Osteoblast (primary cell): ENCODE data around the gene UST. TPM values are rescaled to one million over a fixed set of nuclear protein-coding genes. Genes with fewer than 3 reads are reported as not detected.
A peak's percentile ranks its signal among the peaks of the same experiment; 100 is the strongest.

Experiments
- DNase-seq: peaks from one replicate; pipeline ENCODE4 v3.0.0; 2011; ENCODE audit warnings: low spot score, mixed read lengths; ENCODE audit not compliant: insufficient read length; ENCODE audit errors: missing footprints
- H2AFZ ChIP-seq: 2 replicates; pipeline ENCODE4 v1.6.0; 2011; ENCODE audit warnings: mild to moderate bottlenecking, low read length
- H3K27ac ChIP-seq: 2 replicates; pipeline ENCODE4 v1.5.1; 2011; ENCODE audit warnings: mild to moderate bottlenecking, low read depth, low read length, moderate library complexity
- H3K27me3 ChIP-seq: 2 replicates; pipeline ENCODE4 v1.6.0; 2012; ENCODE audit warnings: mild to moderate bottlenecking, control low read depth, inconsistent platforms, low read length, moderate library complexity; ENCODE audit not compliant: insufficient read depth
- H3K36me3 ChIP-seq: 2 replicates; pipeline ENCODE4 v1.5.1; 2011; ENCODE audit warnings: mild to moderate bottlenecking, low read length, control low read depth, moderate library complexity; ENCODE audit not compliant: insufficient read depth
- H3K4me1 ChIP-seq: 2 replicates; pipeline ENCODE4 v1.5.1; 2011; ENCODE audit warnings: mild to moderate bottlenecking, low read length, control low read depth, moderate library complexity; ENCODE audit not compliant: insufficient read depth
- H3K4me2 ChIP-seq: 2 replicates; pipeline ENCODE4 v1.6.0; 2011; ENCODE audit warnings: mild to moderate bottlenecking, low read length; ENCODE audit not compliant: insufficient read depth
- H3K4me3 ChIP-seq: fragments of 200-600 bp; sonication (generic); 3 replicates; pipeline ENCODE4 v1.5.1; 2012; ENCODE audit warnings: mild to moderate bottlenecking, low read length, inconsistent platforms; ENCODE audit not compliant: insufficient read depth
- H3K79me2 ChIP-seq: 2 replicates; pipeline ENCODE4 v1.6.0; 2012; ENCODE audit warnings: mild to moderate bottlenecking, low read length, control low read depth, inconsistent platforms; ENCODE audit not compliant: insufficient read depth
- H3K9me3 ChIP-seq: 2 replicates; pipeline ENCODE4 v1.5.1; 2011; ENCODE audit warnings: low read depth, low read length, control low read depth
- H4K20me1 ChIP-seq: 2 replicates; pipeline ENCODE4 v1.6.0; 2012; ENCODE audit warnings: mild to moderate bottlenecking, low read length, control low read depth; ENCODE audit not compliant: insufficient read depth
- total RNA-seq: library from RNA; depleted of rRNA; stranded (reverse); fragments of >200 nt; gene quantifications from 2 replicates; pipeline ENCODE4 v1.2.3, GENCODE V29; 2012
- TF ChIP-seq, protein P1 (sequence below): IDR thresholded peaks from 2 replicates; pipeline ENCODE4 v1.5.1; 2011; ENCODE audit warnings: mild to moderate bottlenecking, low read depth, low read length, moderate library complexity; ENCODE audit errors: extremely low read depth

UST gene
- total RNA-seq, 1 donor = 18.1 TPM

DNA sequence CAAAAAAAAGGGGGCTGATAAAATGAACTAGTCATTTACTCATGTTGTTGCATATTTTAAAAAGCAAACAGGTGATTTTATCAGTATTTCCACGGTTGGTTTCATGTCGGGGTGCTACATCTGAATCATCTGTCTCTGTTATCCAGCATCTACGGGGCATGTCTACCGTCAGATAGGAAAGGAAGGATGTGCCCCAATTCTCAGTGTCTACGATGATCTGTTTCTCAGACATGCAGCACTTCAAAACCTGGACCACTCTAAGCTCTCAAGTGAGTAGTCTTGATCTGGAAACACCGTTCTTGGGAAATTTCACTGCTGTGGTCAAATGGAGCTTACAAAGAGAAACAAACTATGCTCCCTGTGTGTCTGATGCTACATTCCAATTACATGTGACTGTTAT, 330.4 kb downstream of the UST start:
- peak; percentile 32 for DNase-seq
- Histone ChIP-seq H3K27ac (no peak overlapping the region), H2AFZ (no peak overlapping the region), H3K4me1 (peaks cover 42% of the 10 kb centered on the region), H4K20me1 (no peaks in the 10 kb centered on the region), H3K36me3 (no peaks in the 10 kb centered on the region), H3K9me3 (no peaks in the 10 kb centered on the region), H3K4me3 (no peak overlapping the region), H3K27me3 (no peaks in the 10 kb centered on the region), H3K79me2 (no peaks in the 10 kb centered on the region), H3K4me2 (no peak overlapping the region)
- TF ChIP-seq, protein P1, sequence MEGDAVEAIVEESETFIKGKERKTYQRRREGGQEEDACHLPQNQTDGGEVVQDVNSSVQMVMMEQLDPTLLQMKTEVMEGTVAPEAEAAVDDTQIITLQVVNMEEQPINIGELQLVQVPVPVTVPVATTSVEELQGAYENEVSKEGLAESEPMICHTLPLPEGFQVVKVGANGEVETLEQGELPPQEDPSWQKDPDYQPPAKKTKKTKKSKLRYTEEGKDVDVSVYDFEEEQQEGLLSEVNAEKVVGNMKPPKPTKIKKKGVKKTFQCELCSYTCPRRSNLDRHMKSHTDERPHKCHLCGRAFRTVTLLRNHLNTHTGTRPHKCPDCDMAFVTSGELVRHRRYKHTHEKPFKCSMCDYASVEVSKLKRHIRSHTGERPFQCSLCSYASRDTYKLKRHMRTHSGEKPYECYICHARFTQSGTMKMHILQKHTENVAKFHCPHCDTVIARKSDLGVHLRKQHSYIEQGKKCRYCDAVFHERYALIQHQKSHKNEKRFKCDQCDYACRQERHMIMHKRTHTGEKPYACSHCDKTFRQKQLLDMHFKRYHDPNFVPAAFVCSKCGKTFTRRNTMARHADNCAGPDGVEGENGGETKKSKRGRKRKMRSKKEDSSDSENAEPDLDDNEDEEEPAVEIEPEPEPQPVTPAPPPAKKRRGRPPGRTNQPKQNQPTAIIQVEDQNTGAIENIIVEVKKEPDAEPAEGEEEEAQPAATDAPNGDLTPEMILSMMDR = no peak

DNA sequence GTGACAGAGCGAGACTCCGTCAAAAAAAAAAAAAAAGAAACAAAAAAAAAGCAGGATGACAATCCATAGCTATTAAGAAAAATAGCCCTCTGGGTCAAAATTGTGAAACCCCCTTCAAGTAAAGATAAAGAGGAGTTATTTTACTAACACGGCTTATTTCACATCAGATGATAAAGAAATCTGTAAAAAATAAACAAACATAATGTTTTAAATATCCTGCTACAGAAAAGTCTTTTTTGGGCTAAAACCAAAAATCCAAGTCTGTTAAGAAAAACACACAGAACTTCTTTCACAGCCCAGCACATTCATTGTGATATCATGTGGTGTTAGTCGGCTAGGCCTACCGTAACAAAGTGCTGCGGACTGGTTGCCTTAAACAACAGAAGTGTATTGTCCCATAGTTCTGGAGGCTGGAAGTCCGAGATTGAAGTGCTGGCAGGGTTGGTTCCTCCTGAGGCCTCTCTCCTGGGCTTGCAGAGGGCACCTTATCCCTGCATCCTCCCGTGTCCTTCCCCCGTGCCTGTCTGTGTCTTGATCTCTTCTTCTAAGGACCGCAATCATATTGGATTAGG, 331.5 kb downstream of the UST start:
- H3K27ac ChIP-seq = no peak overlapping the region
- H3K79me2 ChIP-seq = no peaks in the 10 kb centered on the region
- no peaks in the 10 kb centered on the region for H3K9me3 ChIP-seq
- DNase-seq = no peak
- no peaks in the 10 kb centered on the region for H3K36me3 ChIP-seq
- H3K4me1 ChIP-seq = peaks cover 42% of the 10 kb centered on the region
- H3K27me3 ChIP-seq = no peaks in the 10 kb centered on the region
- no peak overlapping the region for H2AFZ ChIP-seq
- no peak overlapping the region for H3K4me2 ChIP-seq
- H3K4me3 ChIP-seq = no peak overlapping the region
- no peaks in the 10 kb centered on the region for H4K20me1 ChIP-seq
- TF ChIP-seq, protein P1 = no peak

DNA sequence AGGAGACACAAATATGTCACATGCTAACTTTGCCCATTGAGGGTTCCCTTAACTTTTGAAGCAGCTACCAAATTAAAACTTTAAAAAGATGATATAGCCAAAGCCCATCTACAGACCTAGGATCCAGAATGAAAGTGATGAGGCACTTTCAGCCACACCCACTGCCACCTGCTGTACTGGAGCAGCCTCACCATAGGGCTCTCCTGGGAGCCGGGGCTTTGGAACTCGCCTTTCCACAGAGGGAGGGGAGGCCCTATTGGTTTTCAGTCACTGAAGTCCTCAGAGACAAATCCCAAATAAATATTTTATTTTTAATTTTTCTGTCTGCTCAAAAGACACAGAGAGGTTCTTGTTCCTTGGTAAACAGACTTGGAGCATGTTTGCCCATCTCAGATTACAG, 332.6 kb downstream of the UST start:
- Histone ChIP-seq H3K4me2 (peak overlapping the region; percentile 68), H3K4me3 (no peak overlapping the region), H3K36me3 (no peaks in the 10 kb centered on the region), H3K27me3 (no peaks in the 10 kb centered on the region), H2AFZ (peak overlapping the region; percentile 51), H3K9me3 (no peaks in the 10 kb centered on the region), H3K4me1 (peaks cover 42% of the 10 kb centered on the region), H4K20me1 (no peaks in the 10 kb centered on the region), H3K79me2 (no peaks in the 10 kb centered on the region), H3K27ac (peak overlapping the region; percentile 86)
- TF ChIP-seq, protein P1 = no peak
- no peak for DNase-seq

GRCh38 chr6:149079911-149080491, 333.2 kb downstream of the UST start:
- Histone ChIP-seq H3K36me3 (no peaks in the 10 kb centered on the region), H3K9me3 (no peaks in the 10 kb centered on the region), H3K79me2 (no peaks in the 10 kb centered on the region), H3K4me1 (peaks cover 42% of the 10 kb centered on the region), H4K20me1 (no peaks in the 10 kb centered on the region), H2AFZ (peak overlapping the region; percentile 51), H3K27me3 (no peaks in the 10 kb centered on the region), H3K4me2 (peak overlapping the region; percentile 68), H3K27ac (peak overlapping the region; percentile 86), H3K4me3 (no peak overlapping the region)
- TF ChIP-seq, protein P1 = no peak
- DNase-seq = peak; percentile 80
